ENCODE data around the gene MYO9A.
"Not testable (repeated sequence)": the region's sequence is repeated elsewhere in the genome, so short reads cannot be mapped to it uniquely, and the experiment has no call there.

MYO9A gene

DNA sequence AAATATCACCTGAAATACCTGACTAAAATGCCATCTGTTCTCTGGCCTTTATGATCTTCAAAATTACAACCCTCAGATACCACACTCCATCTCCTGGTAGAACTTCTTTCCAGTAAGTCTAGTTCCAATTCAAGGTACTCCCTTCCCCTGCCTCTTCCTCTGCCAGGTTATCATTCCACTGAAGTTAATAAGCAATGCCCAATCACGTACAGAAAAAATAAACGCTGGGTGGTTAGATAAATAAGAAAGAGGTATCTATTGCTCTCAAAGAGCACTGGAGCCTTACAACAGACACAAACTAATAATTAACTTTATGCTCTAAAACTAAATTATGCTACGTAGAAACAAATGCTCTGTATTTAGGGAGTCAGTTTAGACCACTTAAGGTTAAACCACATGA, 112.5 kb downstream of the MYO9A start:
- H3K4me3 ChIP-seq (ENCODE audit: low read depth, low read length), result no peak overlapping the region
- TF ChIP-seq, protein P1, sequence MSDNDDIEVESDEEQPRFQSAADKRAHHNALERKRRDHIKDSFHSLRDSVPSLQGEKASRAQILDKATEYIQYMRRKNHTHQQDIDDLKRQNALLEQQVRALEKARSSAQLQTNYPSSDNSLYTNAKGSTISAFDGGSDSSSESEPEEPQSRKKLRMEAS (IDR thresholded peaks at IDR 0.05; ENCODE audit: low read depth, low read length), result no peak
- no peak for TF ChIP-seq MYC (IDR thresholded peaks at IDR 0.05; ENCODE audit: low read depth, low read length)
- no peak for TF ChIP-seq POLR2A (IDR thresholded peaks at IDR 0.05; ENCODE audit: extremely low read depth, insufficient read length)
- TF ChIP-seq, protein P2, sequence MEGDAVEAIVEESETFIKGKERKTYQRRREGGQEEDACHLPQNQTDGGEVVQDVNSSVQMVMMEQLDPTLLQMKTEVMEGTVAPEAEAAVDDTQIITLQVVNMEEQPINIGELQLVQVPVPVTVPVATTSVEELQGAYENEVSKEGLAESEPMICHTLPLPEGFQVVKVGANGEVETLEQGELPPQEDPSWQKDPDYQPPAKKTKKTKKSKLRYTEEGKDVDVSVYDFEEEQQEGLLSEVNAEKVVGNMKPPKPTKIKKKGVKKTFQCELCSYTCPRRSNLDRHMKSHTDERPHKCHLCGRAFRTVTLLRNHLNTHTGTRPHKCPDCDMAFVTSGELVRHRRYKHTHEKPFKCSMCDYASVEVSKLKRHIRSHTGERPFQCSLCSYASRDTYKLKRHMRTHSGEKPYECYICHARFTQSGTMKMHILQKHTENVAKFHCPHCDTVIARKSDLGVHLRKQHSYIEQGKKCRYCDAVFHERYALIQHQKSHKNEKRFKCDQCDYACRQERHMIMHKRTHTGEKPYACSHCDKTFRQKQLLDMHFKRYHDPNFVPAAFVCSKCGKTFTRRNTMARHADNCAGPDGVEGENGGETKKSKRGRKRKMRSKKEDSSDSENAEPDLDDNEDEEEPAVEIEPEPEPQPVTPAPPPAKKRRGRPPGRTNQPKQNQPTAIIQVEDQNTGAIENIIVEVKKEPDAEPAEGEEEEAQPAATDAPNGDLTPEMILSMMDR (IDR thresholded peaks at IDR 0.05; ENCODE audit: low read depth, low read length), result no peak
- DNase-seq (ENCODE audit: low read depth), result no peak

DNA sequence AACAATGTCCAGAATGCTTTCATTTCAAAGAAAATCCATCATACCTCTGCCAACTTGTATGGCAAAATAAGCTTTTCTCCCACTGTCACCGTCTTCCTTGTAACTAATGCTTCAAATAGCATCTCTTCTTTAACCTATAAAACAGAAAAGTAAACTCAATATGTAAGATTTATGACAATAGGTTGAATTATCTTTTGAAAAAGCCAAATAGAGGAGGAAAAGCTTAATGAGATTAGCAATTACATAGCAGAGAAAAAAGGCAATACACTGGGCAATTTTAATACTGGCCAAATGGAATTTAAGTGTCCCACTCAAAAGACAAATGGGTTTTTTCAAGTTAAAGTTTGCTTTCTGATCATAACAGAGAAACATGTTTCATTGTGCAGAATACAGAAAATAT, 118.1 kb downstream of the MYO9A start:
- no peak overlapping the region for H3K4me3 ChIP-seq (ENCODE audit: low read depth, low read length)
- no peak for TF ChIP-seq MYC (IDR thresholded peaks at IDR 0.05; ENCODE audit: low read depth, low read length)
- no peak for DNase-seq (ENCODE audit: low read depth)

DNA sequence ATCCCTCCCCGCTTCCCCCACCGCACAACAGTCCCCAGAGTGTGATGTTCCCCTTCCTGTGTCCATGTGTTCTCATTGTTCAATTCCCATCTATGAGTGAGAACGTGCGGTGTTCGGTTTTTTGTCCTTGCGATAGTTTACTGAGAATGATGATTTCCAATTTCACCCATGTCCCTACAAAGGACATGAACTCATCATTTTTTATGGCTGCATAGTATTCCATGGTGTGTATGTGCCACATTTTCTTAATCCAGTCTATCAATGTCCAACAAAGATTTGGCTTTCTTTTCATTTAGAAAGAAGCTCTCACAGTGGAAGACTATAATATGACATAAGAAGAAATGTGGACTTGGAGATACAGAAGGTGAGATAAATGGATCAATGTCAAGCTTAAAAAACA, 119.2 kb downstream of the MYO9A start:
- H3K4me3 ChIP-seq (ENCODE audit: low read depth, low read length); DNase-seq (ENCODE audit: low read depth): not testable (repeated sequence)

DNA sequence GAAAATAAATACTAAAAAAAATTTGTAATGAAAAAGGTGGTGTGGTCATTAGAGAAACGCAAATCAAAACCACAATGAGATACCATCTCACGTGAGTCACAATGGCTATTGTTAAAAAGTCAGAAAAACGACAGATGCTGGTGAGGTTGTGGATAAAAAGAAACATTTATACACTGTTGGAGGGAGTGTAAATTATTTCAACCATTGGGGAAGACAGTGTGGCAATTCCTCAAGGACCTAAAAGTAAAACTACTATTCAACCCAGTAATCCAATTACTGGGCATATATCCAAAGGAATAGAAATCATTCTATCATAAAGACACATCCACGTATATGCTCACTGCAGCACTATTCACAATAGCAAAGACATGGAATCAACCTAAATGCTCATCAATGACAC, 120.3 kb downstream of the MYO9A start:
- DNase-seq (ENCODE audit: low read depth), result no peak
- no peak overlapping the region for H3K4me3 ChIP-seq (ENCODE audit: low read depth, low read length)
- TF ChIP-seq, protein P1 (IDR thresholded peaks at IDR 0.05; ENCODE audit: low read depth, low read length), result no peak
- no peak for TF ChIP-seq POLR2A (IDR thresholded peaks at IDR 0.05; ENCODE audit: extremely low read depth, insufficient read length)
- no peak for TF ChIP-seq MYC (IDR thresholded peaks at IDR 0.05; ENCODE audit: low read depth, low read length)
- TF ChIP-seq, protein P2 (IDR thresholded peaks at IDR 0.05; ENCODE audit: low read depth, low read length), result no peak

DNA sequence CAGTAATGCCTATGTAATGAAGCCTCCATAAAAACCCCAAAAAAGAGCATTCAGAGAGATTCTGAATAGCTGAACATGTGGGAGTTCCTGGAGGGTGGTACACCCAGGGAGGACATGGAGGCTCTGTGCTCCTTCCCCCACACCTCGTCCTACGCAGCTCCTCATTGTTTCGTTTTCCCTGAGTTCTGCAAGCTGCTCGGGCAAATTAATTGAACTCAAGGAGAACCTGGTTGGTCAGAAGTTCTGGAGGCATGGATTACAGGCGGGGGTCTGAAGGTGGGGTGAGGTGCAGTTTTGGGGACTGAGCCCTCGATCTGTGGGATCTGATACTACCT, 142.2 kb downstream of the MYO9A start:
- DNase-seq (ENCODE audit: low read depth), result no peak
- H3K4me3 ChIP-seq (ENCODE audit: low read depth, low read length), result no peak overlapping the region
- TF ChIP-seq MYC (IDR thresholded peaks at IDR 0.05; ENCODE audit: low read depth, low read length) (no peak), POLR2A (IDR thresholded peaks at IDR 0.05; ENCODE audit: extremely low read depth, insufficient read length) (no peak)
- TF ChIP-seq, protein P2 (IDR thresholded peaks at IDR 0.05; ENCODE audit: low read depth, low read length), result no peak
- TF ChIP-seq, protein P1 (IDR thresholded peaks at IDR 0.05; ENCODE audit: low read depth, low read length), result no peak

DNA sequence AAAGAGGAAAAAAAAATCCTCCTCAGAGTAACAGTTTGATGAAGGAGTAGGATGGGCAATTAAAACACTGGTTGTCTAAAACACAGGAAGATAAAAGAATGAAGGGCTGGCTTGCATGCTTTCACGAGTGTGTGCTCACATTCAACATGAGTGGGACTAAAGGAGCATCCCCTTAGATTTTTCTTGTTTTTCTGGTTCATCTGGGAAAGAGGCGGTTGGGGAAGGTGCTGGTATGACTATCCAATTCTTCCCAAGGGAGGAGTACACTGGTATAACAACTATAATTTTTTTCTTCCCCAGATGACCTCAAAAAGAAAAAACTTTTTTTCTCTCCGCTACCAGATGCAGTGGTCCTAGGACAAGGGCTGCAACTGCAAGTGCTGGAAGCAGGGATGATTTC, 143.7 kb downstream of the MYO9A start:
- no peak overlapping the region for H3K4me3 ChIP-seq (ENCODE audit: low read depth, low read length)
- TF ChIP-seq, protein P1 (IDR thresholded peaks at IDR 0.05; ENCODE audit: low read depth, low read length), result no peak
- no peak for TF ChIP-seq POLR2A (IDR thresholded peaks at IDR 0.05; ENCODE audit: extremely low read depth, insufficient read length)
- TF ChIP-seq, protein P2 (IDR thresholded peaks at IDR 0.05; ENCODE audit: low read depth, low read length), result no peak
- no peak for TF ChIP-seq MYC (IDR thresholded peaks at IDR 0.05; ENCODE audit: low read depth, low read length)
- no peak for DNase-seq (ENCODE audit: low read depth)

DNA sequence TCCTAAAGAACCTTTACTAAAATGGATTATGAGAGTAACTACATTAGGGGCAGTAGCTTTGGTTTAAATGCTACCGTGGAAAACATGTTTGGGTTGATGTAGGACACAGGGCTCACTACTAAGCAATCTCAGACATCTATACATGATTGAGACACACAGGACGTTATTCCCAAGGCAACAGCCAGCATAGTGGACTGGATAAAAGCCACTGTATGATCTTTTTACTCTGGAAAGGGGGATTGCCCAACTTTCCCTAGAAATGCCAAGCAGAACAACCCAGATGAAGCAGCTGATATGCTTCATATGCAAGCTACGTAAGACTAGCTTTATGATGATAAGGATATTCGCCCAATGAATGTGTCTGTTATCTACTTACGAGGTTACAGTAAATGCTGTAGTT, 144.6 kb downstream of the MYO9A start:
- no peak for DNase-seq (ENCODE audit: low read depth)
- TF ChIP-seq MYC (IDR thresholded peaks at IDR 0.05; ENCODE audit: low read depth, low read length) (no peak), POLR2A (IDR thresholded peaks at IDR 0.05; ENCODE audit: extremely low read depth, insufficient read length) (no peak)
- TF ChIP-seq, protein P1 (IDR thresholded peaks at IDR 0.05; ENCODE audit: low read depth, low read length), result no peak
- TF ChIP-seq, protein P2 (IDR thresholded peaks at IDR 0.05; ENCODE audit: low read depth, low read length), result no peak

More for the DNA sequence above, 144.6 kb downstream of the MYO9A start:
- no peak overlapping the region for H3K4me3 ChIP-seq (ENCODE audit: low read depth, low read length)
